Panc1 (cell line): ENCODE measurements around the gene DUS1L. TPM values are rescaled to one million over a fixed set of nuclear protein-coding genes. Genes with fewer than 3 reads are reported as not detected.

Experiments
- ATAC-seq: fragments of 200-7000 bp; cut with Tn5 transposase; 2 replicates; pipeline ENCODE4 v1.9.1; 2020; ENCODE audit warnings: mild to moderate bottlenecking, moderate library complexity
- BruUV-seq: library from RNA; stranded (reverse); fragments of 400-500 nt; replicated peaks from 2 replicates; lab custom pipeline; 2021; lab: Mats Ljungman, UMichigan
- CTCF ChIA-PET: fragments of 300-600 bp; sonication (Branson Sonifier 250); formaldehyde crosslinking; loops from one replicate; lab custom pipeline; 2022; ENCODE audit warnings: antibody characterized with exemption; lab: Charles Lee
- POLR2A ChIA-PET: fragments of 300-600 bp; sonication (Branson Sonifier 250); formaldehyde crosslinking; loops from one replicate; lab custom pipeline; 2022; ENCODE audit warnings: antibody characterized with exemption; lab: Charles Lee
- DNase-seq: peaks from one replicate; pipeline ENCODE4 v3.0.0-alpha.2; 2010; ENCODE audit warnings: low read depth, low spot score
- H3K27ac ChIP-seq: 2 replicates; pipeline ENCODE4 v1.5.1; 2011; ENCODE audit warnings: mild to moderate bottlenecking, low read length, inconsistent platforms
- H3K27me3 ChIP-seq: fragments of 200-500 bp; sonication (Bioruptor generic); 2 replicates; pipeline ENCODE4 v1.6.0; 2014; ENCODE audit warnings: low read length, inconsistent platforms; ENCODE audit not compliant: control insufficient read depth, insufficient read depth
- H3K36me3 ChIP-seq: fragments of 200-500 bp; sonication (Bioruptor generic); 2 replicates; pipeline ENCODE4 v1.5.1; 2014; ENCODE audit warnings: inconsistent platforms, mild to moderate bottlenecking, low read length, moderate library complexity; ENCODE audit not compliant: control insufficient read depth, insufficient read depth
- H3K4me1 ChIP-seq: 2 replicates; pipeline ENCODE4 v1.5.1; 2011; ENCODE audit warnings: inconsistent platforms, mild to moderate bottlenecking, low read length, moderate library complexity; ENCODE audit not compliant: control insufficient read depth, insufficient read depth
- H3K4me3 ChIP-seq, 2 experiments: 2 replicates each; pipeline ENCODE4 v1.5.1; 2011 to 2012; ENCODE audit warnings: low read depth in 2 of 2, low read length in 2 of 2, mild to moderate bottlenecking in 2 of 2, inconsistent platforms in 1 of 2, moderate library complexity in 1 of 2
- H3K9me3 ChIP-seq: fragments of 200-500 bp; sonication (Bioruptor generic); 2 replicates; pipeline ENCODE4 v1.5.1; 2014; ENCODE audit warnings: low read depth, mild to moderate bottlenecking, inconsistent platforms, low read length, moderate library complexity; ENCODE audit not compliant: control insufficient read depth, insufficient read depth
- CTCF ChIP-seq: fragments of 450-650 bp; IDR thresholded peaks from 2 replicates; pipeline ENCODE4 v1.5.1; 2017; ENCODE audit warnings: mild to moderate bottlenecking
- POLR2AphosphoS5 ChIP-seq: IDR thresholded peaks from 2 replicates; pipeline ENCODE4 v1.6.1; 2012; ENCODE audit warnings: mild to moderate bottlenecking, low read depth, low read length, moderate library complexity
- REST ChIP-seq, 2 experiments: IDR thresholded peaks; 2 replicates each; pipeline ENCODE4 v1.6.1; 2011 to 2012; ENCODE audit warnings: low read depth in 2 of 2, control low read depth in 1 of 2, low read length in 1 of 2, mild to moderate bottlenecking in 1 of 2, moderate library complexity in 1 of 2; ENCODE audit not compliant: insufficient read depth in 1 of 2
- SIN3A ChIP-seq: IDR thresholded peaks from 2 replicates; pipeline ENCODE4 v1.6.1; 2012; ENCODE audit warnings: low read depth, mild to moderate bottlenecking, low read length, moderate library complexity, borderline replicate concordance; ENCODE audit not compliant: insufficient read depth
- TCF7L2 ChIP-seq: IDR thresholded peaks from 2 replicates; pipeline ENCODE4 v1.6.1; 2011; ENCODE audit warnings: mild to moderate bottlenecking, low read depth, low read length, inconsistent platforms
- in situ Hi-C: cut with HindIII; loops from 2 replicates; pipeline ENCODE4 v1.10.0; 2016; ENCODE audit warnings: low sequenced_read_pairs, low pct_unique_long_range_greater_than_20kb
- intact Hi-C: fragments of 100-400 bp; cut with micrococcal nuclease; formaldehyde crosslinking; loops from one replicate; pipeline ENCODE4 v1.10.0; 2022; ENCODE audit not compliant: unreplicated experiment
- total RNA-seq: library from RNA; stranded (reverse); gene quantifications from one replicate; pipeline ENCODE4 v1.2.1, GENCODE V29; 2021; ENCODE audit not compliant: unreplicated experiment

Gene DUS1L
- total RNA-seq, 1 experiment from 2014 or later: 115 TPM

GRCh38 chr17:82085031-82085861 is 19.6 kb upstream of the DUS1L start:
- Histone ChIP-seq H3K27me3 (no peaks in the 10 kb centered on the region), H3K27ac (no peak overlapping the region), H3K4me1 (no peaks in the 10 kb centered on the region), H3K9me3 (no peaks in the 10 kb centered on the region), H3K4me3 (no peak overlapping the region), H3K36me3 (peaks cover 25% of the 10 kb centered on the region)
- ChIA-PET CTCF (no interaction called here), POLR2A (no interaction called here)
- intact Hi-C loops: no loop called here
- no TSS peak for BruUV-seq
- no peak for TF ChIP-seq TCF7L2
- TF ChIP-seq SIN3A: no peak
- peak; percentile 29; the same call in 1 of the 2 replicates for TF ChIP-seq POLR2AphosphoS5
- no peak for TF ChIP-seq REST (IDR thresholded peaks at IDR 0.05; ENCODE audit: insufficient read depth in 1 of 2, low read depth in 2 of 2, low read length in 1 of 2)
- DNase-seq (no peak), ATAC-seq (no peak)
- in situ Hi-C loops: no loop called here

GRCh38 chr17:82084373-82085030 is 18.9 kb upstream of the DUS1L start:
- ATAC-seq (no peak), DNase-seq (no peak)
- ChIA-PET CTCF (no interaction called here), POLR2A (no interaction called here)
- TF ChIP-seq TCF7L2 (no peak), REST (IDR thresholded peaks at IDR 0.05; ENCODE audit: insufficient read depth in 1 of 2, low read depth in 2 of 2, low read length in 1 of 2) (no peak), SIN3A (no peak), CTCF (no peak), POLR2AphosphoS5 (no peak; the same call in 1 of the 2 replicates)
- Histone ChIP-seq H3K9me3 (no peaks in the 10 kb centered on the region), H3K36me3 (peaks cover 21% of the 10 kb centered on the region), H3K4me1 (peaks cover 5% of the 10 kb centered on the region), H3K4me3 (no peak overlapping the region), H3K27ac (no peak overlapping the region), H3K27me3 (no peaks in the 10 kb centered on the region)
- in situ Hi-C loops (no loop called here), intact Hi-C loops (no loop called here)
- BruUV-seq: no TSS peak
